Gastrocnemius medialis (tissue), 4 donors: ENCODE data around the gene TEX13C.

Source experiments
- POLR2A ChIP-seq, 2 donors: fragments of 450-650 bp; IDR thresholded peaks; one replicate each; pipeline ENCODE4 v1.6.1; 2017; ENCODE audit warnings: antibody characterized with exemption in 2 of 2, mild to moderate bottlenecking in 2 of 2, moderate library complexity in 2 of 2
- TF ChIP-seq, protein P1 (sequence below), 5 experiments: fragments of 450-650 bp in 3 of 5; fragments of 200-600 bp in 2 of 5; sonication (generic) in 2 of 5; IDR thresholded peaks in 4 of 5; conservative IDR thresholded peaks in 1 of 5; 1 replicate in 4 of 5; 2 replicates in 1 of 5; pipeline ENCODE4 v1.5.1; 2016 to 2019; ENCODE audit warnings: antibody characterized with exemption in 5 of 5, mild to moderate bottlenecking in 3 of 5, moderate library complexity in 3 of 5

DNA sequence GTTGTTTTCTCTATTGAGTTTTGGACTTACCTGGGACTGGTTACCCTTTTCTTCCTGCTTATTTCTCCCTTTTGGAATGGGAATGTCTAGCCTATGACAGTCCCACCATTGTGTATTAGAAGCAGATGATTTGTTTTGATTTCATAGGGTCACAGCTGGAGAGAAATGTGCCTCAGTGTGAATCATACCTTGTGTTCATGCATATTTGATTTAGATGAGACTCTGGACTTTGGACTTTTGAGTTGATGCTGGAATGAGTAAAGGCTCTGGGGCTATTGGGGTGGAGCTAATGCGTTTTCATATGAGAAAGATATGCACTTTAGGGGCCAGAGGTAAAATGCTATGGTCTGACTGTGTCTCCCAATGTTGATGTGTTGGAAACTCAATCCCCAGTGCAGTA, 30.5 kb upstream of the TEX13C start:
- TF ChIP-seq, protein P1, sequence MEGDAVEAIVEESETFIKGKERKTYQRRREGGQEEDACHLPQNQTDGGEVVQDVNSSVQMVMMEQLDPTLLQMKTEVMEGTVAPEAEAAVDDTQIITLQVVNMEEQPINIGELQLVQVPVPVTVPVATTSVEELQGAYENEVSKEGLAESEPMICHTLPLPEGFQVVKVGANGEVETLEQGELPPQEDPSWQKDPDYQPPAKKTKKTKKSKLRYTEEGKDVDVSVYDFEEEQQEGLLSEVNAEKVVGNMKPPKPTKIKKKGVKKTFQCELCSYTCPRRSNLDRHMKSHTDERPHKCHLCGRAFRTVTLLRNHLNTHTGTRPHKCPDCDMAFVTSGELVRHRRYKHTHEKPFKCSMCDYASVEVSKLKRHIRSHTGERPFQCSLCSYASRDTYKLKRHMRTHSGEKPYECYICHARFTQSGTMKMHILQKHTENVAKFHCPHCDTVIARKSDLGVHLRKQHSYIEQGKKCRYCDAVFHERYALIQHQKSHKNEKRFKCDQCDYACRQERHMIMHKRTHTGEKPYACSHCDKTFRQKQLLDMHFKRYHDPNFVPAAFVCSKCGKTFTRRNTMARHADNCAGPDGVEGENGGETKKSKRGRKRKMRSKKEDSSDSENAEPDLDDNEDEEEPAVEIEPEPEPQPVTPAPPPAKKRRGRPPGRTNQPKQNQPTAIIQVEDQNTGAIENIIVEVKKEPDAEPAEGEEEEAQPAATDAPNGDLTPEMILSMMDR (IDR thresholded peaks at IDR 0.05 in 4 of 5, conservative IDR thresholded peaks at IDR 0.05 in 1 of 5): no peak
- TF ChIP-seq POLR2A (IDR thresholded peaks at IDR 0.05): no peak
